ENCODE measurements around the gene TLCD4.
A peak's percentile ranks its signal among the peaks of the same experiment; 100 is the strongest.

Gene TLCD4

DNA sequence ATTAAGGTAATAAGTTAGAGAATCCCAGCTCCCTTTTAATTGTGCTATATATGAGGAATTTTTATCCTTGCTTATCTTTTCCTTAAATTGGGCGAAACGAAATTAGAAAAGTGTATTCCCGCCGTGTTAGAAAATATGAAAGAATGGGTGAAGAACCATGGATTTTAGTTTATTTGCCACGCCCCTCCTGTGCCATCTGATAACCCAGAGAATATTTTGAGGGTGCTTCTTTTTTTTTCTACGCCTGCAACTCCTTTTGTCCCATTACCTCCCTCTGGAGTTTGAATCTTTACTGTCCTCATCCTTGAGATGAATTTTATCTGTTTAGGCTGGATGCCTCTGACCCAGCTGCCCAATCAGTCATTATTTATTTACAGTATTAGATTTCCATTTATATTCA, 1.6 kb downstream of the TLCD4 start:
- no peaks in the 10 kb centered on the region for H3K79me2 ChIP-seq (ENCODE audit: low read length)
- H3K27ac ChIP-seq (ENCODE audit: low read length): no peak overlapping the region
- H2AFZ ChIP-seq (ENCODE audit: low read depth, low read length): no peak overlapping the region
- H3K4me1 ChIP-seq (ENCODE audit: low read length): peaks cover 30% of the 10 kb centered on the region
- H4K20me1 ChIP-seq (ENCODE audit: insufficient read depth, low read length): no peaks in the 10 kb centered on the region
- H3K4me3 ChIP-seq (ENCODE audit: low read length): 0 out of 2 replicates have a peak overlapping the region, but pooled peaks have one; percentile 97
- no peaks in the 10 kb centered on the region for H3K36me3 ChIP-seq (replicated peaks; ENCODE audit: low read depth, low read length)
- no peaks in the 10 kb centered on the region for H3K9me3 ChIP-seq (ENCODE audit: insufficient read depth, low read length)
- TF ChIP-seq, protein P1, sequence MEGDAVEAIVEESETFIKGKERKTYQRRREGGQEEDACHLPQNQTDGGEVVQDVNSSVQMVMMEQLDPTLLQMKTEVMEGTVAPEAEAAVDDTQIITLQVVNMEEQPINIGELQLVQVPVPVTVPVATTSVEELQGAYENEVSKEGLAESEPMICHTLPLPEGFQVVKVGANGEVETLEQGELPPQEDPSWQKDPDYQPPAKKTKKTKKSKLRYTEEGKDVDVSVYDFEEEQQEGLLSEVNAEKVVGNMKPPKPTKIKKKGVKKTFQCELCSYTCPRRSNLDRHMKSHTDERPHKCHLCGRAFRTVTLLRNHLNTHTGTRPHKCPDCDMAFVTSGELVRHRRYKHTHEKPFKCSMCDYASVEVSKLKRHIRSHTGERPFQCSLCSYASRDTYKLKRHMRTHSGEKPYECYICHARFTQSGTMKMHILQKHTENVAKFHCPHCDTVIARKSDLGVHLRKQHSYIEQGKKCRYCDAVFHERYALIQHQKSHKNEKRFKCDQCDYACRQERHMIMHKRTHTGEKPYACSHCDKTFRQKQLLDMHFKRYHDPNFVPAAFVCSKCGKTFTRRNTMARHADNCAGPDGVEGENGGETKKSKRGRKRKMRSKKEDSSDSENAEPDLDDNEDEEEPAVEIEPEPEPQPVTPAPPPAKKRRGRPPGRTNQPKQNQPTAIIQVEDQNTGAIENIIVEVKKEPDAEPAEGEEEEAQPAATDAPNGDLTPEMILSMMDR (IDR thresholded peaks at IDR 0.05; ENCODE audit: low read depth, low read length): no peak
- no peak for TF ChIP-seq EZH2phosphoT487 (IDR thresholded peaks at IDR 0.05; ENCODE audit: low read depth)
- peak overlapping the region; percentile 93; the same call in 1 of the 2 replicates for H3K4me2 ChIP-seq (ENCODE audit: low read length)
- H3K27me3 ChIP-seq (ENCODE audit: low read depth, low read length): peaks cover 6% of the 10 kb centered on the region; the same call in 1 of the 2 replicates
- H3K9ac ChIP-seq (ENCODE audit: low read length): no peak overlapping the region

DNA sequence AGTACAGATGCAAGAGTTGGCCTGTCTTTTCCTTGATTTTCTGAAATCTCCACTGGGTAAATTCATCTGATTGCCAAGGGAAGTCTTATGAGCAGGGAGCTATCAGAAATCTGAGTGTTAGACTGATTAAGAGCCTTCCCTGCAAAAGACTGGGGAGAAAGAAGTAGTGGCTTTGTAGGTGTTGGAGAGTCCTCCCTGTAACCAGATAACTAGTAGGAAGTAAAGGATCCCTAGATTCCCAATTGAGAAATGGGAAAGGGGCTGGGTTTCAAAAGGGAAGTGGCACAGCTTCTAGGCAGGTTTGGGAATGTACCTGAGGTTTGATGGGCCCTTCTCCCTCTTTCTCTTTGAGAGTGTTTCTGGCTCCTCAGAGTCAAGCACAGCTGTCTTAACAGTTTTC, 2.1 kb downstream of the TLCD4 start:
- H3K4me2 ChIP-seq (ENCODE audit: low read length): no peak overlapping the region
- H3K4me1 ChIP-seq (ENCODE audit: low read length): peaks cover 30% of the 10 kb centered on the region
- H3K9me3 ChIP-seq (ENCODE audit: insufficient read depth, low read length): no peaks in the 10 kb centered on the region
- TF ChIP-seq, protein P1 (IDR thresholded peaks at IDR 0.05; ENCODE audit: low read depth, low read length): no peak
- no peak for TF ChIP-seq EZH2phosphoT487 (IDR thresholded peaks at IDR 0.05; ENCODE audit: low read depth)
- H4K20me1 ChIP-seq (ENCODE audit: insufficient read depth, low read length): no peaks in the 10 kb centered on the region
- no peak overlapping the region for H2AFZ ChIP-seq (ENCODE audit: low read depth, low read length)
- H3K79me2 ChIP-seq (ENCODE audit: low read length): no peaks in the 10 kb centered on the region
- peaks cover 6% of the 10 kb centered on the region; the same call in 1 of the 2 replicates for H3K27me3 ChIP-seq (ENCODE audit: low read depth, low read length)
- no peaks in the 10 kb centered on the region for H3K36me3 ChIP-seq (replicated peaks; ENCODE audit: low read depth, low read length)
- no peak overlapping the region for H3K9ac ChIP-seq (ENCODE audit: low read length)
- no peak overlapping the region for H3K4me3 ChIP-seq (ENCODE audit: low read length)
- no peak overlapping the region for H3K27ac ChIP-seq (ENCODE audit: low read length)

DNA sequence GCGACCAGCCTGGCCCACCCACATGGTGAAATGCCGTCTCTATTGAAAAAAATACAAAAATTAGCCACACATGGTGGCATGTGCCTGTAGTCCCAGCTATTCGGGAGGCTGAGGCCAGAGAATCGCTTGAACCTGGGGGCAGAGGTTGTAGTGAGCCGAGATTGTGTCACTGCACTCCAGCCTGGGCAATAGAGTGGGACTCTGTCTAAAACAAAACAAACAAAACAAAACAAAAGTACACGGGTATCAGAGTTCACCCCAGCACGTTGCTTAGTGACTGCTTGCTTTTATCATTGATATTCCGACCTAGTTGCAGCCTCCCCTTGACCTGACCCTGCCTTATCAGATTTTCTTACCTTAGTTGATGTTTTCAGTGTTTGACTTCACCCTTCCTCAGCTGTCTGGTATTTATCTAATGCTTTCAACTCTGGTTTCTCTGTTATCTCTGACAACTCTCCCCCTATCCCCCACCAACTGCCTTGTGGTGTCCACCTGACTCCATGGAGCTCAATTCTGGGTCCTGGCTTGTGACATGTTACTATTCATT, 5.1 kb downstream of the TLCD4 start:
- H3K36me3 ChIP-seq (replicated peaks; ENCODE audit: low read depth, low read length): no peaks in the 10 kb centered on the region
- no peak overlapping the region for H3K27ac ChIP-seq (ENCODE audit: low read length)
- H3K79me2 ChIP-seq (ENCODE audit: low read length): no peaks in the 10 kb centered on the region
- H4K20me1 ChIP-seq (ENCODE audit: insufficient read depth, low read length): no peaks in the 10 kb centered on the region
- no peak overlapping the region for H3K4me2 ChIP-seq (ENCODE audit: low read length)
- no peak overlapping the region for H3K9ac ChIP-seq (ENCODE audit: low read length)
- H3K4me1 ChIP-seq (ENCODE audit: low read length): peaks cover 14% of the 10 kb centered on the region; the same call in 1 of the 2 replicates
- H3K9me3 ChIP-seq (ENCODE audit: insufficient read depth, low read length): no peaks in the 10 kb centered on the region
- H3K27me3 ChIP-seq (ENCODE audit: low read depth, low read length): peaks cover 6% of the 10 kb centered on the region; the same call in 1 of the 2 replicates
- no peak overlapping the region for H3K4me3 ChIP-seq (ENCODE audit: low read length)
- TF ChIP-seq, protein P1 (IDR thresholded peaks at IDR 0.05; ENCODE audit: low read depth, low read length): no peak
- TF ChIP-seq EZH2phosphoT487 (IDR thresholded peaks at IDR 0.05; ENCODE audit: low read depth): no peak
- no peak overlapping the region for H2AFZ ChIP-seq (ENCODE audit: low read depth, low read length)

DNA sequence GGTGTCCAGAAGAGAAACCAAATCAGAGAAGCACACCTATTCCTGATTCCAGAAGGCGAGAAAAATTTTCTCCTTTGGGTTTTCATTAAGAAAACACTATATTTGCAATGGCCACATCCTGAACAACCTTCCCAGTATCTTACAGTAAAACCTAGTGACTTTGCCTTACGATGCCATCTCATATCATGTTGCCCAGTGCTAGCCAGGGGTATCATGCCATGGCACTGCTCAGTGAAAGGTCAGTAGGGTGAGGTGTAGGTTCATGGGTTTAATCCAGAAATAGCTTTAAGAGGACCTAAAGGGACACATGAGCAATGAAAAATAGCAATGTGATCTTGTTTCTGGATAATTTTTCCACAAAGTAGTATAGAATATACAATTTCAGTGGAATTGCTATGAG, 7.2 kb downstream of the TLCD4 start:
- Histone ChIP-seq H3K4me3 (ENCODE audit: low read length) (no peak overlapping the region), H3K9ac (ENCODE audit: low read length) (no peak overlapping the region), H3K4me2 (ENCODE audit: low read length) (no peak overlapping the region), H3K27ac (ENCODE audit: low read length) (no peak overlapping the region), H3K27me3 (ENCODE audit: low read depth, low read length) (no peaks in the 10 kb centered on the region), H3K36me3 (replicated peaks; ENCODE audit: low read depth, low read length) (no peaks in the 10 kb centered on the region), H2AFZ (ENCODE audit: low read depth, low read length) (no peak overlapping the region), H3K79me2 (ENCODE audit: low read length) (no peaks in the 10 kb centered on the region), H3K4me1 (ENCODE audit: low read length) (peaks cover 3% of the 10 kb centered on the region; the same call in 1 of the 2 replicates), H4K20me1 (ENCODE audit: insufficient read depth, low read length) (no peaks in the 10 kb centered on the region), H3K9me3 (ENCODE audit: insufficient read depth, low read length) (no peaks in the 10 kb centered on the region)
- no peak for TF ChIP-seq EZH2phosphoT487 (IDR thresholded peaks at IDR 0.05; ENCODE audit: low read depth)
- TF ChIP-seq, protein P1 (IDR thresholded peaks at IDR 0.05; ENCODE audit: low read depth, low read length): no peak
